NCI-H69 (cell line): Measurements from ENCODE around the gene WNT5B.
"Not testable (repeated sequence)": the region's sequence is repeated elsewhere in the genome, so short reads cannot be mapped to it uniquely, and the experiment has no call there.

ENCODE experiments used
- DNase-seq: peaks from one replicate; lab custom pipeline; 2025; lab: John Stamatoyannopoulos, UW

WNT5B gene

GRCh38 chr12:1598757-1599156, 30.3 kb upstream of the WNT5B start:
- no peak for DNase-seq

GRCh38 chr12:1602706-1603105, 26.3 kb upstream of the WNT5B start:
- not testable (repeated sequence) for DNase-seq

- DNase-seq = no peak
Measured at GRCh38 chr12:1603269-1603993, 25.6 kb upstream of the WNT5B start.

- no peak for DNase-seq
Measured at GRCh38 chr12:1604464-1604863, 24.6 kb upstream of the WNT5B start.

GRCh38 chr12:1605129-1606020, 23.7 kb upstream of the WNT5B start:
- peak; percentile 91 for DNase-seq

GRCh38 chr12:1606021-1606622, 22.9 kb upstream of the WNT5B start:
- DNase-seq = peak; percentile 92

- no peak for DNase-seq
Measured at GRCh38 chr12:1607940-1608712, 20.9 kb upstream of the WNT5B start.

- DNase-seq = no peak
Measured at GRCh38 chr12:1608713-1609119, 20.3 kb upstream of the WNT5B start.

- DNase-seq = no peak
Measured at GRCh38 chr12:1610072-1610643, 18.9 kb upstream of the WNT5B start.

GRCh38 chr12:1611803-1612572, 17.0 kb upstream of the WNT5B start:
- peak; percentile 42 for DNase-seq

GRCh38 chr12:1613860-1614259, 15.2 kb upstream of the WNT5B start:
- no peak for DNase-seq

- no peak for DNase-seq
Measured at GRCh38 chr12:1614360-1614759, 14.7 kb upstream of the WNT5B start.

GRCh38 chr12:1616233-1617066, 12.6 kb upstream of the WNT5B start:
- no peak for DNase-seq

GRCh38 chr12:1618489-1618888, 10.5 kb upstream of the WNT5B start:
- no peak for DNase-seq

GRCh38 chr12:1619159-1619558, 9.9 kb upstream of the WNT5B start:
- DNase-seq = peak; percentile 63

- no peak for DNase-seq
Measured at GRCh38 chr12:1619587-1619986, 9.4 kb upstream of the WNT5B start.

GRCh38 chr12:1620092-1620491, 8.9 kb upstream of the WNT5B start:
- DNase-seq = no peak

GRCh38 chr12:1622406-1622805, 6.6 kb upstream of the WNT5B start:
- DNase-seq = no peak

- DNase-seq = peak; percentile 70
Measured at GRCh38 chr12:1629338-1630132, 504 bp downstream of the WNT5B start.
